GM23338 (cell line): ENCODE data around the gene TANGO2. TPM values are rescaled to one million over a fixed set of nuclear protein-coding genes. Genes with fewer than 3 reads are reported as not detected.

ENCODE experiments used
- ATAC-seq: fragments of 200-7000 bp; cut with Tn5 transposase; 3 replicates; pipeline ENCODE4 v1.9.1; 2020
- DNase-seq: peaks from one replicate; pipeline ENCODE4 v3.0.0-alpha.2; 2015; ENCODE audit warnings: low spot score
- H2AFZ ChIP-seq: fragments of 200-600 bp; sonication (generic); 2 replicates; pipeline ENCODE4 v1.8.0; 2016; ENCODE audit warnings: antibody characterized with exemption, mild to moderate bottlenecking, moderate library complexity
- H3F3A ChIP-seq: fragments of 200-600 bp; sonication (generic); replicated peaks from 2 replicates; pipeline ENCODE4 v1.8.0; 2017; ENCODE audit warnings: antibody characterized with exemption, mixed run types, low read depth
- H3K27ac ChIP-seq: fragments of 200-600 bp; sonication (generic); 2 replicates; pipeline ENCODE4 v1.6.1; 2016; ENCODE audit warnings: low read depth
- H3K27me3 ChIP-seq: fragments of 200-600 bp; sonication (generic); 2 replicates; pipeline ENCODE4 v1.8.0; 2016; ENCODE audit warnings: mild to moderate bottlenecking, mixed run types, moderate library complexity; ENCODE audit not compliant: insufficient read depth
- H3K36me3 ChIP-seq: fragments of 200-600 bp; sonication (generic); 2 replicates; pipeline ENCODE4 v1.8.0; 2016; ENCODE audit warnings: mild to moderate bottlenecking; ENCODE audit not compliant: insufficient read depth
- H3K4me1 ChIP-seq: fragments of 200-600 bp; sonication (generic); 2 replicates; pipeline ENCODE4 v1.8.0; 2016; ENCODE audit warnings: mild to moderate bottlenecking, moderate library complexity; ENCODE audit not compliant: insufficient read depth
- H3K4me2 ChIP-seq: fragments of 200-600 bp; sonication (generic); 2 replicates; pipeline ENCODE4 v1.7.1; 2017; ENCODE audit warnings: mixed run types
- H3K4me3 ChIP-seq: fragments of 200-600 bp; sonication (generic); 2 replicates; pipeline ENCODE4 v1.6.1; 2016; ENCODE audit warnings: mixed run types
- H3K79me2 ChIP-seq: fragments of 200-600 bp; sonication (generic); replicated peaks from 2 replicates; pipeline ENCODE4 v1.8.0; 2017; ENCODE audit warnings: mild to moderate bottlenecking; ENCODE audit not compliant: insufficient read depth
- H3K9me2 ChIP-seq: fragments of 200-600 bp; sonication (generic); 2 replicates; pipeline ENCODE4 v1.8.0; 2017; ENCODE audit not compliant: insufficient read depth
- H4K20me1 ChIP-seq: fragments of 200-600 bp; sonication (generic); replicated peaks from 2 replicates; pipeline ENCODE4 v1.8.0; 2017; ENCODE audit warnings: mild to moderate bottlenecking; ENCODE audit not compliant: insufficient read depth
- H3K27ac Mint-ChIP-seq: 2 replicates; pipeline ENCODE4 v1.8.0; 2020; ENCODE audit warnings: inconsistent platforms, mild to moderate bottlenecking, moderate library complexity, mixed read lengths
- H3K27me3 Mint-ChIP-seq: 3 replicates; pipeline ENCODE4 v1.8.0; 2022; ENCODE audit warnings: low read depth, mild to moderate bottlenecking, moderate library complexity, mixed read lengths, inconsistent platforms; ENCODE audit not compliant: insufficient read depth, poor library complexity
- H3K36me3 Mint-ChIP-seq: 3 replicates; pipeline ENCODE4 v1.8.0; 2021; ENCODE audit warnings: low read depth, mild to moderate bottlenecking, inconsistent platforms, moderate library complexity, mixed read lengths
- H3K4me1 Mint-ChIP-seq: 3 replicates; pipeline ENCODE4 v1.8.0; 2020; ENCODE audit warnings: mild to moderate bottlenecking, inconsistent platforms, mixed read lengths
- H3K4me3 Mint-ChIP-seq: 3 replicates; pipeline ENCODE4 v1.8.0; 2021; ENCODE audit warnings: moderate library complexity, mild to moderate bottlenecking, inconsistent platforms, mixed read lengths
- H3K9me3 Mint-ChIP-seq: 3 replicates; pipeline ENCODE4 v1.8.0; 2020; ENCODE audit warnings: moderate library complexity, mild to moderate bottlenecking, inconsistent platforms, mixed read lengths
- CREB1 ChIP-seq: fragments of 250-450 bp; sonication (Bioruptor Pico); IDR thresholded peaks from 2 replicates; pipeline ENCODE4 v1.5.0; 2020; ENCODE audit warnings: low read depth, mild to moderate bottlenecking, moderate library complexity
- CTCF ChIP-seq, 2 experiments: fragments of 200-600 bp in 1 of 2; sonication (generic) in 1 of 2; conservative IDR thresholded peaks; 2 replicates each; pipeline versions ENCODE4 v1.5.1 to v1.6.1; 2016 to 2017; ENCODE audit warnings: antibody characterized with exemption in 2 of 2, low read depth in 2 of 2, mild to moderate bottlenecking in 2 of 2, moderate library complexity in 1 of 2
- ETS1 ChIP-seq: IDR thresholded peaks from 2 replicates; pipeline ENCODE4 v1.6.1; 2016; ENCODE audit warnings: antibody characterized with exemption
- EZH2phosphoT487 ChIP-seq: fragments of 200-600 bp; sonication (generic); IDR thresholded peaks from one replicate; pipeline ENCODE4 v1.8.1; 2018; ENCODE audit warnings: antibody characterized with exemption; ENCODE audit not compliant: unreplicated experiment
- JUNB ChIP-seq: IDR thresholded peaks from one replicate; pipeline ENCODE4 v1.6.1; 2016; ENCODE audit warnings: antibody characterized with exemption; ENCODE audit not compliant: unreplicated experiment
- NANOG ChIP-seq: IDR thresholded peaks from 2 replicates; pipeline ENCODE4 v1.6.1; 2016; ENCODE audit warnings: antibody characterized with exemption, borderline replicate concordance
- POLR2AphosphoS5 ChIP-seq: IDR thresholded peaks from 2 replicates; pipeline ENCODE4 v1.6.1; 2016; ENCODE audit warnings: antibody characterized with exemption, low read depth
- polyA plus RNA-seq: library from polyadenylated mRNA; unstranded; fragments of >200 nt; fragmentation: Nextera tagmentation; extraction: Ambion mirVana; gene quantifications from 2 replicates; pipeline ENCODE4 v1.2.1, GENCODE V29; 2016
- total RNA-seq: library from RNA; depleted of rRNA; stranded (reverse); fragments of >200 nt; shearing (Covaris generic); gene quantifications from 2 replicates; pipeline ENCODE4 v1.2.3, GENCODE V29; 2014

TANGO2 gene
- total and polyA plus RNA-seq, 2 experiments from 2014 or later, result 6.9 to 15.0 TPM

GRCh38 chr22:20080776-20081654 lies 60.1 kb downstream of the TANGO2 start:
- no peaks in the 10 kb centered on the region for H3K36me3 ChIP-seq
- H2AFZ ChIP-seq, result no peak overlapping the region
- TF ChIP-seq CTCF (conservative IDR thresholded peaks at IDR 0.05; ENCODE audit: low read depth in 2 of 2), result no peak
- peak; percentile 69 for DNase-seq
- H3K27me3 ChIP-seq, result no peaks in the 10 kb centered on the region
- Mint-ChIP-seq H3K4me1 (peaks cover 40% of the 10 kb centered on the region), H3K27me3 (peaks cover 29% of the 10 kb centered on the region), H3K4me3 (peak overlapping the region; percentile 95), H3K9me3 (no peaks in the 10 kb centered on the region; the same call in 2 of the 3 replicates), H3K27ac (peak overlapping the region; percentile 95), H3K36me3 (peaks cover 29% of the 10 kb centered on the region)
- ATAC-seq, result peak; percentile 15
- peaks cover 28% of the 10 kb centered on the region for H3F3A ChIP-seq
- H3K4me2 ChIP-seq, result peak overlapping the region; percentile 98
- peaks cover 12% of the 10 kb centered on the region; the same call in 1 of the 2 replicates for H3K4me1 ChIP-seq
- no peaks in the 10 kb centered on the region for H3K9me2 ChIP-seq
- peaks cover 40% of the 10 kb centered on the region for H4K20me1 ChIP-seq
- H3K4me3 ChIP-seq, result peak overlapping the region; percentile 97
- H3K27ac ChIP-seq, result peak overlapping the region; percentile 92
- H3K79me2 ChIP-seq, result peaks cover 57% of the 10 kb centered on the region

- Mint-ChIP-seq H3K27ac (peak overlapping the region; percentile 33), H3K27me3 (peaks cover 37% of the 10 kb centered on the region), H3K36me3 (peaks cover 52% of the 10 kb centered on the region), H3K4me3 (peak overlapping the region; percentile 95), H3K4me1 (peaks cover 36% of the 10 kb centered on the region), H3K9me3 (no peaks in the 10 kb centered on the region; the same call in 2 of the 3 replicates)
- H4K20me1 ChIP-seq, result peaks cover 51% of the 10 kb centered on the region
- no peak overlapping the region for H3K4me3 ChIP-seq
- H3K27ac ChIP-seq, result 0 out of 2 replicates have a peak overlapping the region, but pooled peaks have one; percentile 26
- H3K9me2 ChIP-seq, result no peaks in the 10 kb centered on the region
- peaks cover 31% of the 10 kb centered on the region for H3F3A ChIP-seq
- DNase-seq (no peak), ATAC-seq (no peak)
- peaks cover 12% of the 10 kb centered on the region; the same call in 1 of the 2 replicates for H3K4me1 ChIP-seq
- H3K36me3 ChIP-seq, result peaks cover 14% of the 10 kb centered on the region
- peaks cover 78% of the 10 kb centered on the region for H3K79me2 ChIP-seq
- no peaks in the 10 kb centered on the region for H3K27me3 ChIP-seq
- no peak overlapping the region for H2AFZ ChIP-seq
- no peak for TF ChIP-seq JUNB
- 0 out of 2 replicates have a peak overlapping the region, but pooled peaks have one; percentile 26 for H3K4me2 ChIP-seq
Observed at GRCh38 chr22:20083157-20083890, 62.4 kb downstream of the TANGO2 start.

GRCh38 chr22:20083891-20084546 lies 63.1 kb downstream of the TANGO2 start:
- DNase-seq, result no peak
- H3K36me3 ChIP-seq, result peaks cover 21% of the 10 kb centered on the region
- H3K4me3 Mint-ChIP-seq, result peak overlapping the region; percentile 11; the same call in 2 of the 3 replicates
- H3K4me3 ChIP-seq, result no peak overlapping the region
- peaks cover 59% of the 10 kb centered on the region for H3K36me3 Mint-ChIP-seq
- peaks cover 57% of the 10 kb centered on the region for H4K20me1 ChIP-seq
- no peaks in the 10 kb centered on the region; the same call in 2 of the 3 replicates for H3K9me3 Mint-ChIP-seq
- H2AFZ ChIP-seq, result no peak overlapping the region
- H3F3A ChIP-seq, result peaks cover 29% of the 10 kb centered on the region
- no peak for ATAC-seq
- H3K27me3 Mint-ChIP-seq, result peaks cover 37% of the 10 kb centered on the region
- H3K27ac ChIP-seq, result 0 out of 2 replicates have a peak overlapping the region, but pooled peaks have one; percentile 79
- H3K4me1 ChIP-seq, result peaks cover 12% of the 10 kb centered on the region; the same call in 1 of the 2 replicates
- peak overlapping the region; percentile 70; the same call in 1 of the 2 replicates for H3K27ac Mint-ChIP-seq
- peaks cover 36% of the 10 kb centered on the region for H3K4me1 Mint-ChIP-seq
- H3K79me2 ChIP-seq, result peaks cover 82% of the 10 kb centered on the region
- H3K27me3 ChIP-seq, result no peaks in the 10 kb centered on the region
- peak overlapping the region; percentile 43; the same call in 1 of the 2 replicates for H3K4me2 ChIP-seq
- no peaks in the 10 kb centered on the region for H3K9me2 ChIP-seq
- TF ChIP-seq CREB1 (CRISPR knock-in tag), result no peak
- no peak for TF ChIP-seq JUNB
- no peak for TF ChIP-seq CTCF (conservative IDR thresholded peaks at IDR 0.05; ENCODE audit: low read depth in 2 of 2)
- TF ChIP-seq POLR2AphosphoS5, result no peak
- no peak for TF ChIP-seq NANOG
- TF ChIP-seq ETS1, result no peak
- TF ChIP-seq EZH2phosphoT487, result no peak
